Activated naive CD4-positive, alpha-beta T cell treated with anti-CD3 and anti-CD28 coated beads, Interleukin-2, amount 10 ng/mL, durations not matched to agents 7 days and 5 days (primary cell): ENCODE measurements around the gene ZNRF1.
A peak's percentile ranks its signal among the peaks of the same experiment; 100 is the strongest.
"Not testable (repeated sequence)": the region's sequence is repeated elsewhere in the genome, so short reads cannot be mapped to it uniquely, and the experiment has no call there.

Experiments
- CTCF ChIA-PET: fragments of 350-600 bp; sonication (Branson Sonifier 250); formaldehyde crosslinking; loops from one replicate; lab custom pipeline; 2021; ENCODE audit warnings: antibody characterized with exemption; lab: Charles Lee
- DNase-seq: peaks from one replicate; pipeline ENCODE4 v3.0.0-alpha.2; 2020
- H3K27ac Mint-ChIP-seq: one replicate; pipeline ENCODE4 v1.8.0; 2021; ENCODE audit warnings: mild to moderate bottlenecking, moderate library complexity, mixed read lengths
- H3K27me3 Mint-ChIP-seq: one replicate; pipeline ENCODE4 v1.8.0; 2021; ENCODE audit warnings: mild to moderate bottlenecking, mixed read lengths
- H3K36me3 Mint-ChIP-seq: one replicate; pipeline ENCODE4 v1.8.0; 2021; ENCODE audit warnings: mixed read lengths
- H3K4me1 Mint-ChIP-seq: one replicate; pipeline ENCODE4 v1.8.0; 2021; ENCODE audit warnings: mixed read lengths
- H3K4me3 Mint-ChIP-seq: one replicate; pipeline ENCODE4 v1.8.0; 2021; ENCODE audit warnings: mild to moderate bottlenecking, moderate library complexity, mixed read lengths
- H3K9me3 Mint-ChIP-seq: one replicate; pipeline ENCODE4 v1.8.0; 2021; ENCODE audit warnings: mixed read lengths

Gene ZNRF1

DNA sequence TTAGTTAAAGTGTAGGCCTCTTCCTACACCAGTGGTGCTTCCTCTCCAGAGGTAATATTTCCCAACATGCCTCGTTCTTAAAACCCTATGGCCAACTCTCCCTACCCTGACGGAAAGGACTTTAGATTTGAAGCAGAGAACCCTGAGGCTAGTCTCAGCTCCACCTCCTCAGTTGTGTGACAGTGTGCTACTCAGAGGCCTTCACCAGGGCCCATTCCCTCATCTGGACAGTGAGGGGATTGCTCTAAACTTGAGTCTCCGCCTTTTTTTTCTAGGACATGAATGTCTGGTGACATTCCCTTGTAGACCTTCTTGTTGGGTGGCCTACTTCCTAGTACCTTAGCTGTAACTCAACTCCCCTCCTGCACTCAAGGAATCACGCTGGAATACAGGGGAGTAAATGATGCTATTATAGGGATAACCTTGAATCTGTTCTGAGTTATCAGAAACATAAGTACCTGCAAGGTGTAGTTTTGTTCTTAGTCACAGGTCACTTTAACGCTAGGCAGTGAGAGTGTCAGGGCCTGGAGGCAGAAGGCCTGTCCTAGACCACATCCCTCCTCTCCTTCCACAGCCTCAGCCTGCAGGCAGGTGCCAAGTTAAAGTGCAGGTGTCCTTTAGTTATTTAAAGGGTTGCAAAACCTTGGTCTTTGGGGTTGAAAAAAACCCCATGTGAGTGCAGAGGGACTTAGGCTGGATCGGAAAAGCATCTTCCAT, 90.8 kb downstream of the ZNRF1 start:
- no peaks in the 10 kb centered on the region for H3K27me3 Mint-ChIP-seq
- CTCF ChIA-PET, result interaction anchor here (1.1 to 1.6 kb wide), 2 partner anchors 9 to 20 kb away, joined by 3 to 9 read pairs; no protein-coding TSS in a partner anchor
- no peaks in the 10 kb centered on the region for H3K36me3 Mint-ChIP-seq
- peaks cover 3% of the 10 kb centered on the region for H3K4me1 Mint-ChIP-seq
- H3K4me3 Mint-ChIP-seq, result no peak overlapping the region
- no peaks in the 10 kb centered on the region for H3K9me3 Mint-ChIP-seq
- no peak for DNase-seq
- no peak overlapping the region for H3K27ac Mint-ChIP-seq

DNA sequence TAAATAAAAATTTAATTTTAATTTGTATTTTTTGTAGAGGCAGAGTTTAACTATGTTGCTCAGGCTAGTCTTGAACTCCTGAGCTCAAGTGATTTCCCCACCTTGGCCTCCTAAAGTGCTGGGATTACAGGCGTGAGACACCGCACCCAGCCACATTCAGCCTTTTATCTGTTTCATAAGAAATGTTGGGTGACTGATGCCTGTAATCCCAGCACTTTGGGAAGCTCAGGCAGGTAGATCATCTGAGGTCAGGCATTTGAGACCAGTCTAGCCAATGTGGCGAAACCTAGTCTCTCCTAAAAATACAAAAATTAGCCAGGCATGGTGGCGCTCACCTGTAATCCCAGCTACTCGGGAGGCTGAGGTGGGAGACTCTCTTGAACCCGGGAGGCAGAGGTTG, 92.1 kb downstream of the ZNRF1 start:
- H3K27ac Mint-ChIP-seq, H3K4me1 Mint-ChIP-seq, H3K9me3 Mint-ChIP-seq, H3K4me3 Mint-ChIP-seq, H3K36me3 Mint-ChIP-seq, DNase-seq, H3K27me3 Mint-ChIP-seq: not testable (repeated sequence)
- CTCF ChIA-PET, result interaction anchor here (0.6 to 0.7 kb wide), 2 partner anchors 92 to 391 kb away, joined by 3 read pairs; no protein-coding TSS in a partner anchor

DNA sequence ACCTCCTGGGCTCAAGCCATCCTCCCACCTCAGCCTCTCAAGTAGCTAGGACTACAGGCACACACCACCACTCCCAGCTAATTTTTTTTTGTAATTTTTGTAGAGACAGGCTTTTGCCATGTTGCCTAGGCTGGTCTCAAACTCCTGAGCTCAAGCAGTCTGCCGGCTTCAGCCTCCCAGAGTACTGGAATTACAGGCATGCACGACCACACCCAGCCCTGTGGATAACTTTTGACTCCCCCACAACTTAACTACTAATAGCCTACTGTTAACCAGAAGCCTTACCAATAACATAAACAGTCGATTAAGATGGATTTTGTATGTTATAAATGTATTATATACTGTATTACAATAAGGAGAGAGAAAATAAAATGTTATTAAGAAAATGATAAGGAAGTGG, 92.8 kb downstream of the ZNRF1 start:
- H3K27me3 Mint-ChIP-seq, H3K9me3 Mint-ChIP-seq, H3K36me3 Mint-ChIP-seq, H3K4me3 Mint-ChIP-seq, H3K27ac Mint-ChIP-seq, H3K4me1 Mint-ChIP-seq, DNase-seq: not testable (repeated sequence)
- CTCF ChIA-PET, result interaction anchor here (0.6 kb wide), 1 partner anchor 91 kb away, joined by 3 read pairs; no protein-coding TSS in a partner anchor

DNA sequence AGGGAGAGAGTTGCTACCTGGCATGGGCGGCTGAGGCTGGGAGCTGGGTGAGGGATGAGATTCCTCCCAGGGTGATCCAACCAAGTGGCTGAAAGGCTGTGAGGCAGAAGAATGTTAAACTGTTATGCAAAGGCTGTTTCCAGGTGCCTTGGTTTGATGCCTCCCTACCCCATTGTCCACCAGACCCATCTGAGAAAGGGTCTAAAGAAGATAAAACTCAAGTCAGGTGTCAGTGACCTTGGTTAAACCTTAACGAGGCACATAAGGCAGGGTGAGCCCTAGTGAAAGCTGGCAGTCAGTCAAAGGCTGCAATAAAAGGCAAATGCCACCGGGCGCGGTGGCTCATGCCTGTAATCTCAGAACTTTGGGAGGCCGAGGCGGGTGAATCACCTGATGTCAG, 94.0 kb downstream of the ZNRF1 start:
- H3K27me3 Mint-ChIP-seq, result no peaks in the 10 kb centered on the region
- H3K36me3 Mint-ChIP-seq, result no peaks in the 10 kb centered on the region
- H3K27ac Mint-ChIP-seq, result no peak overlapping the region

DNA sequence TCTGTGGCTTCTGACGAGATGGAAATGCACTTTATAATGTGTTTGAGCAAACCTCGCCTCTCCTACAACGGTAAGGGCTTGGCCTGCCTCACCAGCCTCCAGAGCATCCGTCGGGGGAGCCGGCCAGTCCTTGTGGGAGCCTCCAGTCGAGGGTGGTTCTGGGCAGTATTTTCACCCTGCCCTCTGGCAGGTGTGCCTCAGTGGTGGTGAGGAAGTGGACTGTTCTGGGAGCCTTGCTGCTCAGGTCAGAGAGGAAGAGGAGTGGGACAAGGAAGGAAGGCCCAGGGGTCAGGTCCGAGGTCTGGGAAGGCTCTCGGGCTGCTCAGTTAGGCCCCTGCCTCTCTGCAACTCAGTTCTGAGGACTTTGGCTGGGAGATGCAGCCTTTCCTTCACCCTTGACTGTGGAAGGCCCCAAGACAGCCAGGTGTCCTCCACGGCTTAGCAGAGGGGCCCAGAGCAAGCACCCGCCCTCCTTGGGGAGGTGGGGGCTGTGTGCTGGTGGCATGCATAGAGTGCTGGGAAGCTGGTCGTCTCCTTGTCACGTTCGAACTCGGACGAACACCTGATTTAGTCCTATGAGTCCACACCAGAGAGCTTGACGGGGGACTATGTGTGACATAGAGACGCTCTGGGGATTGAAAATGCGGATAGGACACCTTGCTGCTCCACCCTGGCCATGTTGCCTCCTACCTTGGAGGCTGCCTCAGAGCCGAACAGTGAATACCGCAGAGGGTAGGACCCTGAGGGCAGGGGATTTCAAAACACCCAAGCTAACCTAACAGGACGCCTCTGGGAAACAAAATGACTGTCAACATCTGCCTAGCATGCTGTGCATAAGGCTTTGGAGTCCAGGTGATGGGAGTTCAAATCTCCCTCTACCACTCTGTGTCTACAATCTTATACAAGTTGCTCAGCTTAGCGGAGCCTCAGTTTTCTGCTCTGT, 95.0 kb downstream of the ZNRF1 start:
- Mint-ChIP-seq H3K4me3 (no peak overlapping the region), H3K27me3 (no peaks in the 10 kb centered on the region), H3K9me3 (no peaks in the 10 kb centered on the region), H3K4me1 (peaks cover 17% of the 10 kb centered on the region), H3K27ac (no peak overlapping the region), H3K36me3 (no peaks in the 10 kb centered on the region)
- no peak for DNase-seq
- CTCF ChIA-PET, result interaction anchor here (1.4 kb wide), 1 partner anchor 21 kb away, joined by 4 read pairs; no protein-coding TSS in a partner anchor

More for the DNA sequence above, 94.0 kb downstream of the ZNRF1 start:
- Mint-ChIP-seq H3K4me1 (peaks cover 8% of the 10 kb centered on the region), H3K9me3 (no peaks in the 10 kb centered on the region), H3K4me3 (no peak overlapping the region)
- CTCF ChIA-PET, result interaction anchor here (0.7 kb wide), 1 partner anchor 94 kb away, joined by 3 read pairs; the partner anchor contains the start of gene ZNRF1
- no peak for DNase-seq

GRCh38 chr16:75095204-75095621, 96.4 kb downstream of the ZNRF1 start:
- no peaks in the 10 kb centered on the region for H3K36me3 Mint-ChIP-seq
- no peaks in the 10 kb centered on the region for H3K9me3 Mint-ChIP-seq
- no peaks in the 10 kb centered on the region for H3K27me3 Mint-ChIP-seq
- H3K27ac Mint-ChIP-seq, result no peak overlapping the region
- H3K4me1 Mint-ChIP-seq, result peaks cover 28% of the 10 kb centered on the region
- DNase-seq, result no peak
- H3K4me3 Mint-ChIP-seq, result no peak overlapping the region
- CTCF ChIA-PET, result interaction anchor here (1.2 to 1.4 kb wide), 2 partner anchors 16 to 23 kb away, joined by 3 to 4 read pairs; no protein-coding TSS in a partner anchor

DNA sequence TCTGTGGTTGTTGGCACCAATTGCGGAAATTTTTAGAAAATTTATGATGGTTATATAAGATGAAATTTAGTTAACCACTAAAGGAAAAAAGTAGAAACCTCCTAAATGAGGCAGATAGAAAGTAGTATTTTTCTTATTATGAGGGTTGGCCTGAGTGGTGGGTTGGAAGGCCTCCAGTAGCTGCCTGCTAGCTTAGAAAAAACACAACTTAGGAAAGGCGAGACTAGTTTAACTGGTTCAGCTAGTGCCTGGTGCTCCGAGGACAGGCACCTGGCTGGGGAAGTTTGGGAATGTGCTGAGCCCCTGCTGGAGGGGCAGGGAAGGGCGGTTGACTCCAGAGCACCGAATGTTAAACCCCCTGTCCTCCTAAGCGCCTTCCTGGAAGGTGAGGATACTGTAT, 97.8 kb downstream of the ZNRF1 start:
- peaks cover 39% of the 10 kb centered on the region for H3K4me1 Mint-ChIP-seq
- H3K36me3 Mint-ChIP-seq, result no peaks in the 10 kb centered on the region
- no peak overlapping the region for H3K27ac Mint-ChIP-seq
- H3K27me3 Mint-ChIP-seq, result no peaks in the 10 kb centered on the region
- CTCF ChIA-PET, result interaction anchor here (5.7 kb wide), 1 partner anchor 13 kb away, joined by 52 read pairs; no protein-coding TSS in a partner anchor
- DNase-seq, result no peak
- H3K4me3 Mint-ChIP-seq, result no peak overlapping the region
- no peaks in the 10 kb centered on the region for H3K9me3 Mint-ChIP-seq

GRCh38 chr16:75097191-75097761, 98.5 kb downstream of the ZNRF1 start:
- CTCF ChIA-PET, result interaction anchor here (2.5 to 5.7 kb wide), 3 partner anchors 10 to 99 kb away, joined by 10 to 52 read pairs (median 16); partner anchors contain the start of gene ZNRF1
- DNase-seq, result no peak
- Mint-ChIP-seq H3K4me1 (peaks cover 41% of the 10 kb centered on the region), H3K4me3 (no peak overlapping the region), H3K36me3 (no peaks in the 10 kb centered on the region), H3K27me3 (no peaks in the 10 kb centered on the region), H3K9me3 (no peaks in the 10 kb centered on the region), H3K27ac (no peak overlapping the region)

- CTCF ChIA-PET, result interaction anchor here (0.6 to 5.7 kb wide), 8 partner anchors 8 to 120 kb away, joined by 3 to 52 read pairs (median 4); partner anchors contain the start of gene ZNRF1
- Mint-ChIP-seq H3K9me3 (no peaks in the 10 kb centered on the region), H3K4me3 (no peak overlapping the region), H3K36me3 (peaks cover 3% of the 10 kb centered on the region), H3K4me1 (peaks cover 44% of the 10 kb centered on the region), H3K27ac (no peak overlapping the region), H3K27me3 (peaks cover 4% of the 10 kb centered on the region)
- DNase-seq, result peak; percentile 54
These were observed 99.4 kb downstream of the ZNRF1 start for GRCh38 chr16:75097941-75098901.

GRCh38 chr16:75099075-75099667, 100.3 kb downstream of the ZNRF1 start:
- CTCF ChIA-PET, result interaction anchor here (0.6 to 5.7 kb wide), 10 partner anchors 9 to 107 kb away, joined by 3 to 52 read pairs (median 4); partner anchors contain the start of gene ZNRF1
- peaks cover 4% of the 10 kb centered on the region for H3K27me3 Mint-ChIP-seq
- no peak for DNase-seq
- no peak overlapping the region for H3K4me3 Mint-ChIP-seq
- H3K9me3 Mint-ChIP-seq, result peaks cover 2% of the 10 kb centered on the region
- H3K36me3 Mint-ChIP-seq, result peaks cover 3% of the 10 kb centered on the region
- H3K4me1 Mint-ChIP-seq, result peaks cover 44% of the 10 kb centered on the region
- H3K27ac Mint-ChIP-seq, result peak overlapping the region; percentile 82

- DNase-seq, result peak; percentile 66
- CTCF ChIA-PET, result interaction anchor here (0.6 to 5.7 kb wide), 10 partner anchors 10 to 108 kb away, joined by 3 to 52 read pairs (median 4); partner anchors contain the start of gene ZNRF1
- H3K4me3 Mint-ChIP-seq, result no peak overlapping the region
- peaks cover 46% of the 10 kb centered on the region for H3K4me1 Mint-ChIP-seq
- peaks cover 3% of the 10 kb centered on the region for H3K36me3 Mint-ChIP-seq
- peaks cover 4% of the 10 kb centered on the region for H3K27me3 Mint-ChIP-seq
- H3K9me3 Mint-ChIP-seq, result peaks cover 2% of the 10 kb centered on the region
- H3K27ac Mint-ChIP-seq, result peak overlapping the region; percentile 82
These were observed 101.1 kb downstream of the ZNRF1 start for GRCh38 chr16:75099738-75100602.

DNA sequence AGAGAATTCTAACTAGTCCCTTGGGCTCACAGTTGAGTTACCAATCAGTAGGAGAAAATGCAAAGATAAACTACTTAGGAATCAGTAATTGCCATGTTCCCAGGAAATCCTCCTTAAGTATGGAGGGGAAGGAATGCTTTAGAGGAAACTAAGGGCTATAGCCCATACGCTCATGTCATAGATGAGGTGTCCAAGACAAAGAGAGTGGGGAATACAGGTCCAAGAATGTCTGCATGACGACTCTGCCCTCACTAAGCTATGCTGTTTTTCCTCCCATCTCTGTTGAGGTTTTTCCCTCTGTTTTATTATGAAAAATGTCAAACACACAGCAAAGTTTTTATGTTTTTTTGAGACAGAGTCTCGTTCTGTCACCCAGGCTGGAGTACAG, 101.8 kb downstream of the ZNRF1 start:
- CTCF ChIA-PET, result interaction anchor here (0.9 to 5.7 kb wide), 5 partner anchors 9 to 108 kb away, joined by 3 to 52 read pairs (median 4); partner anchors contain the start of gene ZNRF1
- peaks cover 4% of the 10 kb centered on the region for H3K27me3 Mint-ChIP-seq
- no peak overlapping the region for H3K4me3 Mint-ChIP-seq
- H3K9me3 Mint-ChIP-seq, result peaks cover 2% of the 10 kb centered on the region
- no peak for DNase-seq
- peaks cover 53% of the 10 kb centered on the region for H3K4me1 Mint-ChIP-seq
- no peak overlapping the region for H3K27ac Mint-ChIP-seq
- peaks cover 3% of the 10 kb centered on the region for H3K36me3 Mint-ChIP-seq
